Liver (tissue), 9 donors: ENCODE results near the gene IFNGR1. TPM values are rescaled to one million over a fixed set of nuclear protein-coding genes. Genes with fewer than 3 reads are reported as not detected.

Experiments
- DNase-seq: peaks from one replicate; pipeline ENCODE4 v3.0.0-alpha.2; 2017; ENCODE audit warnings: low spot score
- H3K27ac ChIP-seq, 2 donors: one replicate each; pipeline ENCODE4 v1.7.0; 2013; ENCODE audit warnings: inconsistent platforms in 2 of 2, low read length in 2 of 2, control low read depth in 1 of 2, low read depth in 1 of 2, mild to moderate bottlenecking in 1 of 2
- H3K27me3 ChIP-seq, 4 donors: one replicate each; pipeline versions ENCODE4 v1.6.1 to v1.7.0; 2013; ENCODE audit warnings: low read length in 3 of 4, inconsistent platforms in 1 of 4, mild to moderate bottlenecking in 1 of 4, moderate library complexity in 1 of 4; ENCODE audit not compliant: control insufficient read depth in 4 of 4, insufficient read depth in 4 of 4
- H3K36me3 ChIP-seq, 4 donors: one replicate each; pipeline versions ENCODE4 v1.6.1 to v1.7.0; 2013; ENCODE audit warnings: low read length in 3 of 4, mild to moderate bottlenecking in 3 of 4, low read depth in 1 of 4, moderate library complexity in 1 of 4; ENCODE audit not compliant: control insufficient read depth in 4 of 4, insufficient read depth in 3 of 4
- H3K4me1 ChIP-seq, 4 donors: one replicate each; pipeline versions ENCODE4 v1.6.1 to v1.7.0; 2013; ENCODE audit warnings: low read length in 3 of 4, mild to moderate bottlenecking in 3 of 4, moderate library complexity in 1 of 4; ENCODE audit not compliant: control insufficient read depth in 4 of 4, insufficient read depth in 4 of 4
- H3K4me3 ChIP-seq, 3 donors: one replicate each; pipeline versions ENCODE4 v1.6.1 to v1.7.0; 2013; ENCODE audit warnings: low read length in 3 of 3, control low read depth in 1 of 3, low read depth in 1 of 3, mild to moderate bottlenecking in 1 of 3
- H3K9ac ChIP-seq, 2 donors: one replicate each; pipeline ENCODE4 v1.7.0; 2013; ENCODE audit warnings: low read length in 2 of 2, mild to moderate bottlenecking in 2 of 2, moderate library complexity in 2 of 2, control low read depth in 1 of 2, low read depth in 1 of 2
- H3K9me3 ChIP-seq, 4 donors: one replicate each; pipeline versions ENCODE4 v1.6.1 to v1.7.0; 2013; ENCODE audit warnings: low read length in 3 of 4; ENCODE audit not compliant: control insufficient read depth in 4 of 4
- ATF3 ChIP-seq: IDR thresholded peaks from 2 replicates; pipeline ENCODE4 v1.6.1; 2016; ENCODE audit warnings: antibody characterized with exemption
- EGR1 ChIP-seq, 2 donors: IDR thresholded peaks; 2 replicates each; pipeline ENCODE4 v1.6.1; 2016 to 2018; ENCODE audit warnings: antibody characterized with exemption in 2 of 2, low read depth in 2 of 2
- FOXA1 ChIP-seq: IDR thresholded peaks from 2 replicates; pipeline ENCODE4 v1.6.1; 2016; ENCODE audit warnings: antibody characterized with exemption
- FOXA2 ChIP-seq: IDR thresholded peaks from 2 replicates; pipeline ENCODE4 v1.6.1; 2016; ENCODE audit warnings: antibody characterized with exemption
- GABPA ChIP-seq, 2 donors: IDR thresholded peaks in 1 of 2; conservative IDR thresholded peaks in 1 of 2; 2 replicates each; pipeline ENCODE4 v1.6.1; 2016; ENCODE audit warnings: antibody characterized with exemption in 2 of 2, mild to moderate bottlenecking in 1 of 2, moderate library complexity in 1 of 2
- HNF4A ChIP-seq, 2 donors: conservative IDR thresholded peaks; 2 replicates each; pipeline ENCODE4 v1.6.1; 2016; ENCODE audit warnings: antibody characterized with exemption in 2 of 2, mild to moderate bottlenecking in 2 of 2
- HNF4G ChIP-seq: IDR thresholded peaks from 2 replicates; pipeline ENCODE4 v1.6.1; 2016; ENCODE audit warnings: antibody characterized with exemption
- JUND ChIP-seq, 2 donors: IDR thresholded peaks; 2 replicates each; pipeline ENCODE4 v1.6.1; 2016; ENCODE audit warnings: antibody characterized with exemption in 2 of 2
- NR2F2 ChIP-seq: IDR thresholded peaks from 2 replicates; pipeline ENCODE4 v1.6.1; 2016; ENCODE audit warnings: antibody characterized with exemption
- RAD21 ChIP-seq, 2 donors: IDR thresholded peaks; 2 replicates each; pipeline ENCODE4 v1.6.1; 2016; ENCODE audit warnings: antibody characterized with exemption in 2 of 2, mild to moderate bottlenecking in 2 of 2
- RXRA ChIP-seq, 2 donors: IDR thresholded peaks; 2 replicates each; pipeline ENCODE4 v1.6.1; 2017 to 2018; ENCODE audit warnings: antibody characterized with exemption in 2 of 2, mild to moderate bottlenecking in 1 of 2
- SP1 ChIP-seq: IDR thresholded peaks from 2 replicates; pipeline ENCODE4 v1.6.1; 2018; ENCODE audit warnings: antibody characterized with exemption, mild to moderate bottlenecking
- TAF1 ChIP-seq: conservative IDR thresholded peaks from 2 replicates; pipeline ENCODE4 v1.6.1; 2016; ENCODE audit warnings: antibody characterized with exemption, mild to moderate bottlenecking
- YY1 ChIP-seq: IDR thresholded peaks from 2 replicates; pipeline ENCODE4 v1.6.1; 2016; ENCODE audit warnings: antibody characterized with exemption, mild to moderate bottlenecking
- WGBS: extraction: QIAGEN DNeasy Blood & Tissue Kit; methylation state at CpG from one replicate; pipeline ENCODE4 v1.1.7; 2013; 5-methylcytosine and 5-hydroxymethylcytosine counted together
- polyA plus RNA-seq, 2 donors: library from polyadenylated mRNA; stranded (reverse) in 1 of 2; unstranded in 1 of 2; fragments of 200-250 nt in 1 of 2; fragments of >200 nt in 1 of 2; fragmentation: Nextera tagmentation in 1 of 2; extraction: Ambion mirVana in 1 of 2; gene quantifications; one replicate each; pipeline versions ENCODE4 v1.2.1 to v1.2.3, GENCODE V29; 2013 to 2015
- total RNA-seq, 2 donors: library from RNA; depleted of rRNA; stranded (reverse); fragments of >200 nt; gene quantifications; one replicate each; pipeline ENCODE4 v1.2.3, GENCODE V29; 2014
- TF ChIP-seq, protein P1 (sequence below): IDR thresholded peaks from 2 replicates; pipeline ENCODE4 v1.6.1; 2016; ENCODE audit warnings: antibody characterized with exemption, mild to moderate bottlenecking
- TF ChIP-seq, protein P2 (sequence below): IDR thresholded peaks from 2 replicates; pipeline ENCODE4 v1.6.1; 2016; ENCODE audit warnings: antibody characterized with exemption
- TF ChIP-seq, protein P3 (sequence below): fragments of 150-350 bp; IDR thresholded peaks from 2 replicates; pipeline ENCODE4 v1.5.1; 2017; ENCODE audit warnings: improper control_type of control experiment, low read depth, low read length; ENCODE audit not compliant: missing input control
- TF ChIP-seq, protein P4 (sequence below): IDR thresholded peaks from 2 replicates; pipeline ENCODE4 v1.6.1; 2016; ENCODE audit warnings: antibody characterized with exemption
- donor health status: healthy.
- donor health status: healthy.
- donor health status: healthy.
- donor health status: healthy.
- donor health status: healthy.

The IFNGR1 gene
- total and polyA plus RNA-seq, 4 donors, result 33.9 to 57.8 (median 39.0) TPM

DNA sequence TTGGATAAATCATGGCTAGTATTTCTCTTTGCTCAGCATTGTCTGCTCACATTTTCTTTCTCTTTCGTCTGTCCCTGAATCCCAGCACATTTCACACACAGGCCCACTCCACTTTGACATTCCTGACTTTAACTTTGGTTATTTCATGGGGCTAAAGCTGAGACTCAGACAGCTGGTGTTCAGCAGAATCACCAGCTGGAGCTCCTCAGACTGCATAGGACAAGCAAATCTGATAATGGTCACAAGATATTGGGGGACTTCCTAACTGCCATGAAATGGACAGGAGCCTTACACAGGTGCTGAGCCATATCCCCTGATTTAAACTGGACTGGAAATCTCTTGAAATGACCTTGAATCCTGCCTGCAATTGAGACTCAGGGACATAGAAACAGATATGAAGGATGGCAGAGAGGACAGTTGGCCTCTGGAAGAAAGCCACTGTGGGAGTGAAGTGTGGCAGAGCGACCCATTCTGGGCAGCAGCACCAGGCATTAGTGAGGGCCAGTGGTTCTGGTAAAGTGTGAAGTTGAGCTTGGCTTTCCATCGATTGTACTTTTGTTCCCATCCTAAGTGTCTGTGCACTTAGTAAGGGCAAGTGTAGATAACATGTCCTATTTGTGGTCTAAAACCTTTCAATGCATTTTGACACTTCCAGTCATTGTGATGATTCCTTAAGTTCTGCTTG lies 10.0 kb upstream of the IFNGR1 start:
- no peaks in the 10 kb centered on the region for H3K4me1 ChIP-seq
- DNase-seq, result no peak
- H3K9ac ChIP-seq, result no peak overlapping the region
- H3K36me3 ChIP-seq, result no peaks in the 10 kb centered on the region
- WGBS, result 85% methylated on average over 3 of the region's 3 CpGs
- H3K27ac ChIP-seq, result no peak overlapping the region
- H3K9me3 ChIP-seq, result no peaks in the 10 kb centered on the region
- TF ChIP-seq, protein P1, sequence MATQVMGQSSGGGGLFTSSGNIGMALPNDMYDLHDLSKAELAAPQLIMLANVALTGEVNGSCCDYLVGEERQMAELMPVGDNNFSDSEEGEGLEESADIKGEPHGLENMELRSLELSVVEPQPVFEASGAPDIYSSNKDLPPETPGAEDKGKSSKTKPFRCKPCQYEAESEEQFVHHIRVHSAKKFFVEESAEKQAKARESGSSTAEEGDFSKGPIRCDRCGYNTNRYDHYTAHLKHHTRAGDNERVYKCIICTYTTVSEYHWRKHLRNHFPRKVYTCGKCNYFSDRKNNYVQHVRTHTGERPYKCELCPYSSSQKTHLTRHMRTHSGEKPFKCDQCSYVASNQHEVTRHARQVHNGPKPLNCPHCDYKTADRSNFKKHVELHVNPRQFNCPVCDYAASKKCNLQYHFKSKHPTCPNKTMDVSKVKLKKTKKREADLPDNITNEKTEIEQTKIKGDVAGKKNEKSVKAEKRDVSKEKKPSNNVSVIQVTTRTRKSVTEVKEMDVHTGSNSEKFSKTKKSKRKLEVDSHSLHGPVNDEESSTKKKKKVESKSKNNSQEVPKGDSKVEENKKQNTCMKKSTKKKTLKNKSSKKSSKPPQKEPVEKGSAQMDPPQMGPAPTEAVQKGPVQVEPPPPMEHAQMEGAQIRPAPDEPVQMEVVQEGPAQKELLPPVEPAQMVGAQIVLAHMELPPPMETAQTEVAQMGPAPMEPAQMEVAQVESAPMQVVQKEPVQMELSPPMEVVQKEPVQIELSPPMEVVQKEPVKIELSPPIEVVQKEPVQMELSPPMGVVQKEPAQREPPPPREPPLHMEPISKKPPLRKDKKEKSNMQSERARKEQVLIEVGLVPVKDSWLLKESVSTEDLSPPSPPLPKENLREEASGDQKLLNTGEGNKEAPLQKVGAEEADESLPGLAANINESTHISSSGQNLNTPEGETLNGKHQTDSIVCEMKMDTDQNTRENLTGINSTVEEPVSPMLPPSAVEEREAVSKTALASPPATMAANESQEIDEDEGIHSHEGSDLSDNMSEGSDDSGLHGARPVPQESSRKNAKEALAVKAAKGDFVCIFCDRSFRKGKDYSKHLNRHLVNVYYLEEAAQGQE, result no peak
- TF ChIP-seq GABPA (IDR thresholded peaks at IDR 0.05 in 1 of 2, conservative IDR thresholded peaks at IDR 0.05 in 1 of 2) (no peak), SP1 (no peak), HNF4G (no peak), RXRA (IDR thresholded peaks at IDR 0.05) (no peak), RAD21 (IDR thresholded peaks at IDR 0.05) (no peak), JUND (IDR thresholded peaks at IDR 0.05) (no peak), HNF4A (conservative IDR thresholded peaks at IDR 0.05) (no peak), TAF1 (no peak), YY1 (no peak), EGR1 (IDR thresholded peaks at IDR 0.05; ENCODE audit: low read depth in 2 of 2) (no peak), FOXA2 (no peak), FOXA1 (no peak), ATF3 (no peak), NR2F2 (no peak)
- TF ChIP-seq, protein P2, sequence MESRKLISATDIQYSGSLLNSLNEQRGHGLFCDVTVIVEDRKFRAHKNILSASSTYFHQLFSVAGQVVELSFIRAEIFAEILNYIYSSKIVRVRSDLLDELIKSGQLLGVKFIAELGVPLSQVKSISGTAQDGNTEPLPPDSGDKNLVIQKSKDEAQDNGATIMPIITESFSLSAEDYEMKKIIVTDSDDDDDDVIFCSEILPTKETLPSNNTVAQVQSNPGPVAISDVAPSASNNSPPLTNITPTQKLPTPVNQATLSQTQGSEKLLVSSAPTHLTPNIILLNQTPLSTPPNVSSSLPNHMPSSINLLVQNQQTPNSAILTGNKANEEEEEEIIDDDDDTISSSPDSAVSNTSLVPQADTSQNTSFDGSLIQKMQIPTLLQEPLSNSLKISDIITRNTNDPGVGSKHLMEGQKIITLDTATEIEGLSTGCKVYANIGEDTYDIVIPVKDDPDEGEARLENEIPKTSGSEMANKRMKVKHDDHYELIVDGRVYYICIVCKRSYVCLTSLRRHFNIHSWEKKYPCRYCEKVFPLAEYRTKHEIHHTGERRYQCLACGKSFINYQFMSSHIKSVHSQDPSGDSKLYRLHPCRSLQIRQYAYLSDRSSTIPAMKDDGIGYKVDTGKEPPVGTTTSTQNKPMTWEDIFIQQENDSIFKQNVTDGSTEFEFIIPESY, result no peak
- TF ChIP-seq, protein P3, sequence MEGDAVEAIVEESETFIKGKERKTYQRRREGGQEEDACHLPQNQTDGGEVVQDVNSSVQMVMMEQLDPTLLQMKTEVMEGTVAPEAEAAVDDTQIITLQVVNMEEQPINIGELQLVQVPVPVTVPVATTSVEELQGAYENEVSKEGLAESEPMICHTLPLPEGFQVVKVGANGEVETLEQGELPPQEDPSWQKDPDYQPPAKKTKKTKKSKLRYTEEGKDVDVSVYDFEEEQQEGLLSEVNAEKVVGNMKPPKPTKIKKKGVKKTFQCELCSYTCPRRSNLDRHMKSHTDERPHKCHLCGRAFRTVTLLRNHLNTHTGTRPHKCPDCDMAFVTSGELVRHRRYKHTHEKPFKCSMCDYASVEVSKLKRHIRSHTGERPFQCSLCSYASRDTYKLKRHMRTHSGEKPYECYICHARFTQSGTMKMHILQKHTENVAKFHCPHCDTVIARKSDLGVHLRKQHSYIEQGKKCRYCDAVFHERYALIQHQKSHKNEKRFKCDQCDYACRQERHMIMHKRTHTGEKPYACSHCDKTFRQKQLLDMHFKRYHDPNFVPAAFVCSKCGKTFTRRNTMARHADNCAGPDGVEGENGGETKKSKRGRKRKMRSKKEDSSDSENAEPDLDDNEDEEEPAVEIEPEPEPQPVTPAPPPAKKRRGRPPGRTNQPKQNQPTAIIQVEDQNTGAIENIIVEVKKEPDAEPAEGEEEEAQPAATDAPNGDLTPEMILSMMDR, result no peak
- TF ChIP-seq, protein P4, sequence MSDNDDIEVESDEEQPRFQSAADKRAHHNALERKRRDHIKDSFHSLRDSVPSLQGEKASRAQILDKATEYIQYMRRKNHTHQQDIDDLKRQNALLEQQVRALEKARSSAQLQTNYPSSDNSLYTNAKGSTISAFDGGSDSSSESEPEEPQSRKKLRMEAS, result no peak
- no peak overlapping the region for H3K4me3 ChIP-seq
- H3K27me3 ChIP-seq, result no peaks in the 10 kb centered on the region
